Measurements from ENCODE around the gene SCIN. TPM values are rescaled to one million over a fixed set of nuclear protein-coding genes. Genes with fewer than 3 reads are reported as not detected.

The SCIN gene
- total RNA-seq, 1 donor from 2014 or later, result not detected

- DNase-seq (ENCODE audit: low spot score), result no peak
- no peak overlapping the region for H3K27ac Mint-ChIP-seq
- no peaks in the 10 kb centered on the region for H3K36me3 Mint-ChIP-seq (ENCODE audit: low read depth)
- intact Hi-C loops (cut with micrococcal nuclease), result no loop called here
- H3K4me3 Mint-ChIP-seq (ENCODE audit: low read depth), result no peak overlapping the region
- peaks cover 59% of the 10 kb centered on the region for H3K27me3 Mint-ChIP-seq (ENCODE audit: low read depth)
- peaks cover 10% of the 10 kb centered on the region for H3K4me1 Mint-ChIP-seq (ENCODE audit: low read depth)
- no peaks in the 10 kb centered on the region for H3K9me3 Mint-ChIP-seq
These were observed 3.4 kb downstream of the SCIN start for GRCh38 chr7:12573885-12574284.

GRCh38 chr7:12578930-12579640 is 8.6 kb downstream of the SCIN start:
- Mint-ChIP-seq H3K9me3 (no peaks in the 10 kb centered on the region), H3K27me3 (ENCODE audit: low read depth) (peaks cover 26% of the 10 kb centered on the region), H3K4me1 (ENCODE audit: low read depth) (no peaks in the 10 kb centered on the region), H3K27ac (no peak overlapping the region), H3K4me3 (ENCODE audit: low read depth) (no peak overlapping the region), H3K36me3 (ENCODE audit: low read depth) (no peaks in the 10 kb centered on the region)
- DNase-seq (ENCODE audit: low spot score), result no peak
- intact Hi-C loops (cut with micrococcal nuclease), result no loop called here

- intact Hi-C loops (cut with micrococcal nuclease), result no loop called here
- Mint-ChIP-seq H3K4me1 (ENCODE audit: low read depth) (no peaks in the 10 kb centered on the region), H3K4me3 (ENCODE audit: low read depth) (no peak overlapping the region), H3K36me3 (ENCODE audit: low read depth) (no peaks in the 10 kb centered on the region), H3K27me3 (ENCODE audit: low read depth) (peaks cover 22% of the 10 kb centered on the region), H3K27ac (no peak overlapping the region), H3K9me3 (no peaks in the 10 kb centered on the region)
- DNase-seq (ENCODE audit: low spot score), result no peak
These were observed 11.4 kb downstream of the SCIN start for GRCh38 chr7:12581897-12582296.

GRCh38 chr7:12582362-12582761 is 11.8 kb downstream of the SCIN start:
- Mint-ChIP-seq H3K4me3 (ENCODE audit: low read depth) (no peak overlapping the region), H3K9me3 (no peaks in the 10 kb centered on the region), H3K27me3 (ENCODE audit: low read depth) (peaks cover 19% of the 10 kb centered on the region), H3K36me3 (ENCODE audit: low read depth) (no peaks in the 10 kb centered on the region), H3K4me1 (ENCODE audit: low read depth) (no peaks in the 10 kb centered on the region), H3K27ac (no peak overlapping the region)
- DNase-seq (ENCODE audit: low spot score), result no peak
- intact Hi-C loops (cut with micrococcal nuclease), result no loop called here

GRCh38 chr7:12583176-12583575 is 12.7 kb downstream of the SCIN start:
- H3K27me3 Mint-ChIP-seq (ENCODE audit: low read depth), result peaks cover 19% of the 10 kb centered on the region
- H3K36me3 Mint-ChIP-seq (ENCODE audit: low read depth), result no peaks in the 10 kb centered on the region
- no peaks in the 10 kb centered on the region for H3K4me1 Mint-ChIP-seq (ENCODE audit: low read depth)
- no peaks in the 10 kb centered on the region for H3K9me3 Mint-ChIP-seq
- no peak overlapping the region for H3K4me3 Mint-ChIP-seq (ENCODE audit: low read depth)
- no peak for DNase-seq (ENCODE audit: low spot score)
- no peak overlapping the region for H3K27ac Mint-ChIP-seq
- intact Hi-C loops (cut with micrococcal nuclease), result no loop called here

GRCh38 chr7:12583922-12584321 is 13.4 kb downstream of the SCIN start:
- H3K27ac Mint-ChIP-seq, result no peak overlapping the region
- no peaks in the 10 kb centered on the region for H3K4me1 Mint-ChIP-seq (ENCODE audit: low read depth)
- DNase-seq (ENCODE audit: low spot score), result no peak
- H3K4me3 Mint-ChIP-seq (ENCODE audit: low read depth), result no peak overlapping the region
- no peaks in the 10 kb centered on the region for H3K36me3 Mint-ChIP-seq (ENCODE audit: low read depth)
- no peaks in the 10 kb centered on the region for H3K9me3 Mint-ChIP-seq
- H3K27me3 Mint-ChIP-seq (ENCODE audit: low read depth), result peaks cover 17% of the 10 kb centered on the region
- intact Hi-C loops (cut with micrococcal nuclease), result no loop called here

GRCh38 chr7:12584930-12585329 is 14.4 kb downstream of the SCIN start:
- intact Hi-C loops (cut with micrococcal nuclease), result no loop called here
- peaks cover 15% of the 10 kb centered on the region for H3K27me3 Mint-ChIP-seq (ENCODE audit: low read depth)
- H3K27ac Mint-ChIP-seq, result no peak overlapping the region
- no peak for DNase-seq (ENCODE audit: low spot score)
- H3K9me3 Mint-ChIP-seq, result no peaks in the 10 kb centered on the region
- no peak overlapping the region for H3K4me3 Mint-ChIP-seq (ENCODE audit: low read depth)
- no peaks in the 10 kb centered on the region for H3K36me3 Mint-ChIP-seq (ENCODE audit: low read depth)
- H3K4me1 Mint-ChIP-seq (ENCODE audit: low read depth), result no peaks in the 10 kb centered on the region

GRCh38 chr7:12586271-12586670 is 15.8 kb downstream of the SCIN start:
- Mint-ChIP-seq H3K4me1 (ENCODE audit: low read depth) (no peaks in the 10 kb centered on the region), H3K4me3 (ENCODE audit: low read depth) (no peak overlapping the region), H3K36me3 (ENCODE audit: low read depth) (no peaks in the 10 kb centered on the region), H3K27ac (no peak overlapping the region), H3K27me3 (ENCODE audit: low read depth) (peaks cover 12% of the 10 kb centered on the region), H3K9me3 (no peaks in the 10 kb centered on the region)
- intact Hi-C loops (cut with micrococcal nuclease), result no loop called here
- no peak for DNase-seq (ENCODE audit: low spot score)

GRCh38 chr7:12588259-12588904 is 17.9 kb downstream of the SCIN start:
- H3K36me3 Mint-ChIP-seq (ENCODE audit: low read depth), result no peaks in the 10 kb centered on the region
- no peaks in the 10 kb centered on the region for H3K9me3 Mint-ChIP-seq
- H3K4me1 Mint-ChIP-seq (ENCODE audit: low read depth), result no peaks in the 10 kb centered on the region
- no peak overlapping the region for H3K4me3 Mint-ChIP-seq (ENCODE audit: low read depth)
- H3K27me3 Mint-ChIP-seq (ENCODE audit: low read depth), result peaks cover 12% of the 10 kb centered on the region
- DNase-seq (ENCODE audit: low spot score), result no peak
- H3K27ac Mint-ChIP-seq, result no peak overlapping the region
- intact Hi-C loops (cut with micrococcal nuclease), result no loop called here

- no peaks in the 10 kb centered on the region for H3K4me1 Mint-ChIP-seq (ENCODE audit: low read depth)
- no peak overlapping the region for H3K4me3 Mint-ChIP-seq (ENCODE audit: low read depth)
- DNase-seq (ENCODE audit: low spot score), result no peak
- intact Hi-C loops (cut with micrococcal nuclease), result no loop called here
- no peaks in the 10 kb centered on the region for H3K36me3 Mint-ChIP-seq (ENCODE audit: low read depth)
- H3K27me3 Mint-ChIP-seq (ENCODE audit: low read depth), result peaks cover 4% of the 10 kb centered on the region
- H3K9me3 Mint-ChIP-seq, result no peaks in the 10 kb centered on the region
- no peak overlapping the region for H3K27ac Mint-ChIP-seq
These were observed 20.0 kb downstream of the SCIN start for GRCh38 chr7:12590559-12590958.

- Mint-ChIP-seq H3K27me3 (ENCODE audit: low read depth) (no peaks in the 10 kb centered on the region), H3K36me3 (ENCODE audit: low read depth) (no peaks in the 10 kb centered on the region), H3K4me3 (ENCODE audit: low read depth) (no peak overlapping the region), H3K9me3 (no peaks in the 10 kb centered on the region), H3K27ac (no peak overlapping the region), H3K4me1 (ENCODE audit: low read depth) (no peaks in the 10 kb centered on the region)
- DNase-seq (ENCODE audit: low spot score), result no peak
- intact Hi-C loops (cut with micrococcal nuclease), result no loop called here
These were observed 23.8 kb downstream of the SCIN start for GRCh38 chr7:12594122-12594897.

GRCh38 chr7:12595148-12595547 is 24.6 kb downstream of the SCIN start:
- no peaks in the 10 kb centered on the region for H3K9me3 Mint-ChIP-seq
- no peak overlapping the region for H3K4me3 Mint-ChIP-seq (ENCODE audit: low read depth)
- H3K4me1 Mint-ChIP-seq (ENCODE audit: low read depth), result no peaks in the 10 kb centered on the region
- DNase-seq (ENCODE audit: low spot score), result no peak
- no peaks in the 10 kb centered on the region for H3K27me3 Mint-ChIP-seq (ENCODE audit: low read depth)
- intact Hi-C loops (cut with micrococcal nuclease), result no loop called here
- no peak overlapping the region for H3K27ac Mint-ChIP-seq
- no peaks in the 10 kb centered on the region for H3K36me3 Mint-ChIP-seq (ENCODE audit: low read depth)

GRCh38 chr7:12596225-12596790 is 25.8 kb downstream of the SCIN start:
- Mint-ChIP-seq H3K9me3 (no peaks in the 10 kb centered on the region), H3K27ac (no peak overlapping the region), H3K4me3 (ENCODE audit: low read depth) (no peak overlapping the region), H3K36me3 (ENCODE audit: low read depth) (no peaks in the 10 kb centered on the region), H3K4me1 (ENCODE audit: low read depth) (no peaks in the 10 kb centered on the region), H3K27me3 (ENCODE audit: low read depth) (no peaks in the 10 kb centered on the region)
- intact Hi-C loops (cut with micrococcal nuclease), result no loop called here
- DNase-seq (ENCODE audit: low spot score), result no peak

Data from activated T-helper 2 cell treated with anti-CD3 and anti-CD28 coated beads, Interferon-gamma antibody, Interleukin-2, Interleukin-4, amounts not matched to agents 10 μg/mL and 5 μg/mL and 100 μg/mL, durations not matched to agents 14 hours and 24 hours and 36 hours (primary cell).